Natural killer cell (primary cell): ENCODE measurements around the gene OR10H3. TPM values are rescaled to one million over a fixed set of nuclear protein-coding genes. Genes with fewer than 3 reads are reported as not detected.

Source experiments
- ATAC-seq, 3 donors: fragments of 150-1000 bp in 2 of 3; fragments of 200-7000 bp in 1 of 3; cut with Tn5 transposase; 1 replicate in 1 of 3; 2 replicates in 2 of 3; pipeline ENCODE4 v1.10.0; 2021; ENCODE audit warnings: mild to moderate bottlenecking in 2 of 3, moderate library complexity in 2 of 3
- DNase-seq, 2 donors: peaks; one replicate each; pipeline versions ENCODE4 v3.0.0 to v3.0.0-alpha.2; 2013 to 2021; ENCODE audit warnings: mixed read lengths in 1 of 2
- H3K27ac ChIP-seq: one replicate; pipeline ENCODE4 v1.5.1; 2013; ENCODE audit warnings: mild to moderate bottlenecking, low read length
- H3K27me3 ChIP-seq: one replicate; pipeline ENCODE4 v1.6.1; 2013; ENCODE audit warnings: low read length; ENCODE audit not compliant: control insufficient read depth, insufficient read depth
- H3K36me3 ChIP-seq: one replicate; pipeline ENCODE4 v1.6.1; 2013; ENCODE audit warnings: low read length; ENCODE audit not compliant: control insufficient read depth, insufficient read depth
- H3K4me1 ChIP-seq: one replicate; pipeline ENCODE4 v1.6.1; 2013; ENCODE audit warnings: low read length; ENCODE audit not compliant: control insufficient read depth, insufficient read depth
- H3K4me3 ChIP-seq: one replicate; pipeline ENCODE4 v1.5.1; 2013; ENCODE audit warnings: low read length
- H3K9me3 ChIP-seq: one replicate; pipeline ENCODE4 v1.6.1; 2013; ENCODE audit warnings: low read length; ENCODE audit not compliant: control insufficient read depth, insufficient read depth
- H3K27ac Mint-ChIP-seq, 2 donors: one replicate each; pipeline ENCODE4 v1.8.0; 2022; ENCODE audit warnings: mild to moderate bottlenecking in 2 of 2, mixed read lengths in 2 of 2, moderate library complexity in 1 of 2
- H3K27me3 Mint-ChIP-seq, 2 donors: one replicate each; pipeline ENCODE4 v1.8.0; 2022; ENCODE audit warnings: low read depth in 2 of 2, mixed read lengths in 2 of 2
- H3K36me3 Mint-ChIP-seq: one replicate; pipeline ENCODE4 v1.8.0; 2022; ENCODE audit warnings: mixed read lengths
- H3K4me1 Mint-ChIP-seq, 2 donors: one replicate each; pipeline ENCODE4 v1.8.0; 2022; ENCODE audit warnings: mixed read lengths in 2 of 2
- H3K4me3 Mint-ChIP-seq: one replicate; pipeline ENCODE4 v1.8.0; 2022; ENCODE audit warnings: mild to moderate bottlenecking, moderate library complexity, mixed read lengths
- H3K9me3 Mint-ChIP-seq, 2 donors: one replicate each; pipeline ENCODE4 v1.8.0; 2022; ENCODE audit warnings: mixed read lengths in 2 of 2
- CTCF ChIP-seq: fragments of 200-600 bp; IDR thresholded peaks from one replicate; pipeline ENCODE4 v1.8.0; 2022; ENCODE audit warnings: antibody characterized with exemption
- WGBS: methylation state at CpG from one replicate; pipeline ENCODE4 v1.1.7; 2013; ENCODE audit warnings: missing lambda C conversion rate; ENCODE audit not compliant: insufficient coverage; 5-methylcytosine and 5-hydroxymethylcytosine counted together
- intact Hi-C: fragments of 100-400 bp; cut with micrococcal nuclease; formaldehyde crosslinking; loops from one replicate; pipeline ENCODE4 v1.14.2; 2022
- total RNA-seq, 4 donors: library from RNA; stranded (reverse); fragments of 120-200 nt in 1 of 4; gene quantifications; one replicate each; pipeline versions ENCODE4 v1.2.3 to v1.2.4, GENCODE V29; 2013 to 2022

The OR10H3 gene
- total RNA-seq, 3 donors from 2014 or later (not counting 1 experiment from before 2014, with no cell fraction given) = not detected

GRCh38 chr19:15779756-15780476 is 42.1 kb downstream of the OR10H3 start:
- H3K36me3 ChIP-seq = no peaks in the 10 kb centered on the region
- H3K27me3 ChIP-seq = peaks cover 3% of the 10 kb centered on the region
- ATAC-seq (peak in 1 of 3 donors; percentile 21), DNase-seq (no peak)
- H3K4me3 ChIP-seq = no peak overlapping the region
- H3K27ac Mint-ChIP-seq = no peak overlapping the region
- no peak for TF ChIP-seq CTCF
- no peaks in the 10 kb centered on the region for H3K4me1 Mint-ChIP-seq
- 63% methylated on average over 9 of the region's 10 CpGs for WGBS
- intact Hi-C loops = no loop called here
- no peak overlapping the region for H3K4me3 Mint-ChIP-seq
- no peaks in the 10 kb centered on the region for H3K9me3 ChIP-seq
- H3K27me3 Mint-ChIP-seq = peaks cover 6 to 26% of the 10 kb centered on the region in 2 donors
- H3K4me1 ChIP-seq = no peaks in the 10 kb centered on the region
- no peaks in the 10 kb centered on the region for H3K36me3 Mint-ChIP-seq
- no peaks in the 10 kb centered on the region for H3K9me3 Mint-ChIP-seq
- H3K27ac ChIP-seq = no peak overlapping the region

GRCh38 chr19:15780610-15781418 is 43.0 kb downstream of the OR10H3 start:
- no peak for TF ChIP-seq CTCF
- Histone ChIP-seq H3K4me3 (no peak overlapping the region), H3K4me1 (no peaks in the 10 kb centered on the region), H3K9me3 (no peaks in the 10 kb centered on the region), H3K27me3 (peaks cover 3% of the 10 kb centered on the region), H3K27ac (no peak overlapping the region), H3K36me3 (no peaks in the 10 kb centered on the region)
- Mint-ChIP-seq H3K4me3 (no peak overlapping the region), H3K36me3 (no peaks in the 10 kb centered on the region), H3K27ac (no peak overlapping the region), H3K9me3 (no peaks in the 10 kb centered on the region), H3K27me3 (peaks cover 0 to 18% of the 10 kb centered on the region in 2 donors), H3K4me1 (no peaks in the 10 kb centered on the region)
- no peak for DNase-seq
- WGBS = 81% methylated on average over 7 of the region's 7 CpGs
- intact Hi-C loops = no loop called here
- ATAC-seq = peak in 1 of 3 donors; percentile 14

- DNase-seq (no peak), ATAC-seq (no peak)
- peaks cover 0 to 14% of the 10 kb centered on the region in 2 donors for H3K27me3 Mint-ChIP-seq
- no peak overlapping the region for H3K4me3 ChIP-seq
- no peak for TF ChIP-seq CTCF
- H3K36me3 ChIP-seq = no peaks in the 10 kb centered on the region
- no peaks in the 10 kb centered on the region for H3K9me3 Mint-ChIP-seq
- 87% methylated on average over 5 of the region's 5 CpGs for WGBS
- H3K36me3 Mint-ChIP-seq = no peaks in the 10 kb centered on the region
- no peaks in the 10 kb centered on the region for H3K4me1 Mint-ChIP-seq
- intact Hi-C loops = no loop called here
- H3K4me1 ChIP-seq = no peaks in the 10 kb centered on the region
- no peaks in the 10 kb centered on the region for H3K9me3 ChIP-seq
- no peak overlapping the region for H3K27ac ChIP-seq
- no peak overlapping the region for H3K27ac Mint-ChIP-seq
- H3K4me3 Mint-ChIP-seq = no peak overlapping the region
- peaks cover 3% of the 10 kb centered on the region for H3K27me3 ChIP-seq
Measured at GRCh38 chr19:15781661-15782060, 43.9 kb downstream of the OR10H3 start.
